NCI-H1436 (cell line): Measurements from ENCODE around the gene OGDHL.
"Not testable (repeated sequence)": the region's sequence is repeated elsewhere in the genome, so short reads cannot be mapped to it uniquely, and the experiment has no call there.

Source experiments
- DNase-seq: peaks from one replicate; lab custom pipeline; 2025; lab: John Stamatoyannopoulos, UW

OGDHL gene

DNA sequence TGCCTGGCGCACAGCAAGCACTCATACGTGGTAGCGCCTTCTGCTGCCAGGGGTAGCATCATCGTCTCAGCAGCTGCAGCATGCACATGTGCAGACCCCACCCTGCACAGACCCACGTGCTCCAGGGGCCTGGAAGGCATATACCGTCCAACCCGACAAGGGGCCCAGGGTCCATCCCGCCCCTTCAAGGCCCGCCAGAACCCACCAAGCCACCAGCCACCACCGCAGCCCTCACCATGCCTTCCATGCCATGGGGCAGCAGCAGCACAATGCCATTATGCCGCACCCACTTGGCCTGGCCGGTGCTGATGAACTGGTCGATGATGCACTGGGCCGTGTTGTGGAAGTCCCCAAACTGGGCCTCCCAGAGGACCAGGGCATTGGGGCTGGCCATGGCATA, 22.7 kb downstream of the OGDHL start:
- DNase-seq = no peak

- no peak for DNase-seq
These were observed 23.3 kb downstream of the OGDHL start for GRCh38 chr10:49738616-49739360.

DNA sequence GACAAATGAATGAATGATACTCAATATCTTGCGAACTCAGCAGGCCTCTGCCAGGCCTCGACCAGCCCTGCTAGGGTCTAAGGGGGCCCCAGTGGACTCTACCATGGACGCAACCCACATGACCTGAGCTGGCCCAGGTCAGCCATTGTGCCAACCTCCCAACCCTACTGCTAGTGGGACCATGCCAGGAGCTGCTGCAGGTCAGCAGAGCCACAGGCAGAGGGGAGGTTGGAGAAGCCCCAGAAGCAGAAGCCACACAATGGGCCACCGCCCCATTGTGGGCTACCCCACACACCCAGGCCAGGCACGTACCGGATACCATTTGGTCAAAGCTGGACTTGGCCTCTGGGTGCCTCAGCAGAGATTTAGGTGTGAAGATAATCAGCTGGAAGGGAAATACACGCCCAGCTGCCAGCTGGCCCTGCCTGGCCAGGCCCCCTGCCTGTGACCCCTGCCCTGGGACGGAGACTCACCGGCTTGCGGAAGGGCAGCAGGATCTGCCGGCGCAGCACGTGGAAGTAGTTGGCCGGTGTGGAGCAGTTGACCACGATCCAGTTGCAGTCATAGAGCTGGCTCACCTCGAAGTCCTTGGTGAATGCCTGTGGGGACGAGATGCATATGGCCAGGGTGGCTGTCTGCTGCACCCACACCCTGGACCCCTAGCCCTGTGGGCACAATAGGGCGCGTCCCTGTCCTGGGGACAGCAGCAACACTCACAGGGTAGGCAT, 24.5 kb downstream of the OGDHL start:
- DNase-seq = no peak

GRCh38 chr10:49736564-49737113, 25.5 kb downstream of the OGDHL start:
- DNase-seq = no peak

DNA sequence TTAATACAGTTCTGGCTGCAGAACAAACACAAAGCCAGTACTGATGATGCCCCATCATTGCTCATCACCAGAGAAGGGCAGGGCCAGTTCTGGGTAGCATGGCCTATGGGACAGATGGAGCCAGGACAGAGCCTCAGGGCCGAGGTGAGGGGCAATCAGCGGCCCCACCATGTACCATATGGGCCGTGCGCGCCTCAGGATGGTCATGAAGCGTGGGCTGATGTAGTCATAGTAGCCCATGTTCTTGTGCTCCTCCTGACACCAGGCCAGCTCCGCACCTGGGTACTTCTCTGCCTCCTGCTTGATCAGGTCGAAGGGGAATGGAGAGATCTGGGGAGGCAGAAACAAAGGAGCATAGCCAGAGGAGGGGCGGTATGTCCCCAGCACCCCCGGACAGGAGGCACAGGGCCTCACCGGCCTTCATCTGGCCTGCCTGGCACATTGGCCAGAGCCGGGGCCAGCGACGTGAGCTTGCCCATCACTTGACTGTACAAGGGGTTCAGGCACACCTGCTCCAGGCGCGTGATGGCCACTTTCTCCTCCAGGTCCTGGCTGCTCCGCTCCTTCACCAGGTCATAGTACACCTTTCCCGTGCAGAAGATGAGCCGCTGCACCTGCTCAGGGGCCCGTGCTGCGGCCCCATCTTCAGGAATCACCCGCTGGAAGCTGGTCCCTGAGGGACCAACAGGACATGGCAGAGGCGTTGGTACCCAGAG, 26.1 kb downstream of the OGDHL start:
- no peak for DNase-seq

DNA sequence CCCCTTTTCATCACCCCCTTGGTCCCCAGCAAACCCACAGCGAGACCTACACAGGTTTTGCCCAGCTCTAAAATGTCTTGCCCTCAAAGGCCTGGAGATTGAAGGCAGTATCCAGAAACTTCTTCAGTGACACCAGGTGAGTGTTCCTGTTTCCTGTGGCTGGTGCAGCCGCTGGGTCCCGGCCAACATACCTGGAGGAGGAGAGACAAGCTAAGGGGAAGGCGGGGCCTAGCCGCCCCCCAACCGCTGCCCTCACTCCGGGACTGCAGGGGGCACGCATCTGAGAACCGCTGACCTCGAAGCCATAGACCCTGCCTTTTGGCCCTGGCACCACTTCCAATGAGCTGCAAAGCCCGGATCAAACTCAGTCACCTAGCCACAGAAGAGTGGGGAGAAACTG, 27.0 kb downstream of the OGDHL start:
- DNase-seq = no peak

- no peak for DNase-seq
These were observed 27.4 kb downstream of the OGDHL start for GRCh38 chr10:49734676-49735075.

GRCh38 chr10:49733866-49734265, 28.3 kb downstream of the OGDHL start:
- DNase-seq = no peak

GRCh38 chr10:49726593-49726992, 35.5 kb downstream of the OGDHL start:
- DNase-seq = no peak

DNA sequence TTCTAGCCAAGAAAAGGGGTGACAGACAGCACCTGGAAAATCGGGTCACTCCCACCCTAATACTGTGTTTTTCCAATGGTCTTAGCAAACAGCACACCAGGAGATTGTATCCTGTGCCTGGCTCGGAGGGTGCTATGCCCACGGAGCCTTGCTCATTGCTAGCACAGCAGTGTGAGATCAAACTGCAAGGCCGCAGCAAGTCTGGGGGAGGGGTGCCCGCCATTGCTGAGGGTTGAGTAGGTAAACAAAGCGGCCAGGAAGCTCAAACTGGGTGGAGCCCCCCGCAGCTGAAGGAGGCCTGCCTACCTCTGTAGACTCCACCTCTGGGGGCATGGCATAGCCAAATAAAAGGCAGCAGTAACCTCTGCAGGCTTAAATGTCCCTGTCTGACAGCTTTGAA, 47.0 kb downstream of the OGDHL start:
- DNase-seq = not testable (repeated sequence)

- DNase-seq = no peak
These were observed 48.9 kb downstream of the OGDHL start for GRCh38 chr10:49713266-49713665.

DNA sequence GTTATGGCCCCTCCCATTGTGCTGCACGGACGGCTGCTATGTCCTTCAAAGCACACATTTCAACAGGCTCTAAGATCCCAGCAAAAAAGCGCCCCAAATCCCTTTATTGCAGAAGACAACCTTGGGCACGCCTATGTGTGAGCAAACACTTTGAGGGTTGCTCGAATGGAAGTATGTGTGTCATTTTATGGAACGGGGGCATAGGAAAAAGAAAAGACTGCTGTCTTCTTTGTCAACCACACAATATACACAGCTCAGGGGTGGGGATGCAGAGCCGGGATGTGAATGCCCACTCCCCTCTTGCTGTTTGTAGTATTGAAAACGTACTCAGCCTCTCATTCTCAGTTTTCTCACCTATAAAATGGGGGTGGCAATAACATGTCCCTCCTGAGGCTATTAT, 50.6 kb downstream of the OGDHL start:
- no peak for DNase-seq

DNA sequence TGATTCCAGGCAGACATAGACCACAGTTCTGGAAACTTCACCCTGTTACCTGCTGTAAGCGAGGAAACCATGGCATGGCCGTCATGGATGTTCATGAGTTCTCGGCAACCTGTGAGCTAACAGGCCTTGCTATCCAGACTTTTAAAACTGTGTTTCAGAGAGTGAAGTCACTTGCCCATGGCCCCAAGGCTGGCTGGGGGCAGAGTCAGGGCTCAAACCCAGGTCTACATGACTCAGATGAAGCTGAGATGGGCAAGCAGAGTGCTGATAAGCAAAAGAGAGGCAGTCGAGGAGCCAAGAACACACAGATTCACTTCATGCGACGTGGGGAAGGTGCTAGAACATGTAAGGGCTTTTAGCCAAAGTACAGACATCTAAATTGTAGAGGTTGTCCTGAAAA, 51.2 kb downstream of the OGDHL start:
- DNase-seq = no peak

DNA sequence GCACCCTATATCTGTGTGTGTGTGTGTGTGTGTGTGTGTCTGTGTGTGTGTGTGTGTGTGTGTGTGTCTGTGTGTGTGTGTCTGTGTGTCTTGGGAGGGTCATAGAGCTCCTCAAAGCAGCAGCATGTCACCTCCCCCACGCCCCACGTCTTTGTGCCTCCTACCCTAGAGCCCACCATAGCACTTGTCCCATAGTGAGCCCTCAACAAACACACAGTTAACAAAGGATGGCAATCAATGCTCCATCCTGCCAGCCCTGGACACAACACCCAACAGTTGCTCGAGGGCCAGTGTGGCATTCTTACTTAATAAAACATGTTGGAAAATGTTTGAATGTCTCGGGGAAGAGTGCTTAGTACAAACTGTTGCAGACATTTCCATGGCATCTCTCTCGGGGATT, 52.2 kb downstream of the OGDHL start:
- DNase-seq = no peak

DNA sequence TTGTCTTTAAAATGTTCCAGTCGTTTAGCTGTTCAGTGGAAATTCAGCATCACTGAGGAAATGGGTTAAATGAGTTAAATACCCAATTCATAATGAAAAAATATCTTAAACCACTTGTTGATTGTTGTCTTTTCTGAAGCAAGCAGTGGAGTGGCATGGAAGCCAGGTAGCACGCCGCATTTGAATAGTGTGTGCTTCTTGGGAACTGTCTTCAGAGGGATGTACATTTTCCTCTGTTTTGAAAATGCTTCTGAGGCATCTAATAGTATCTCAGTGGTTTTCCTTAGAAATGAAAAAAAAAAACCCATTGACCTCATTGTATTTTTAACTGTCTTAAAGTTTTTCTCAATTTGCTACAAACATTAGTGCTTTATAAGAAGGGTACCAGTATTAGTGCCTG, 54.5 kb downstream of the OGDHL start:
- DNase-seq = no peak

DNA sequence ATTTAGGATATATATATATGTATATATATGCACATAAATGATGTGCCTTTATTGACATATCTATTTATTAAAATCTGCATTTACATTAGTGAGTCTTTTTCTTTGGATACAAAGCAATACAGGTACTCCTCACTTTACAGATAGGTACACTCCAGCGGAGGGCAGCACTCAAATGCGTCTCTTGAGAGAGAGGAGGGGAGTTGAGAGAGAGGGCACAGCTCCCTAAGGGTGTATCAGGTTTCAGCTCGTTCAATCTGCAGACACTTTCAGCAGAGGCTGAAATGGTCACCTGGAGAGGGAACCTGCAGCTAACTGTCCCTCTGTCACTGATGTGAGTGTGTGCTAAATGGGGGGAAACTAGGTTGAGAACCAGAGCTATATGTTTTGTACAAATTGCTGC, 61.1 kb downstream of the OGDHL start:
- DNase-seq = peak; percentile 71

DNA sequence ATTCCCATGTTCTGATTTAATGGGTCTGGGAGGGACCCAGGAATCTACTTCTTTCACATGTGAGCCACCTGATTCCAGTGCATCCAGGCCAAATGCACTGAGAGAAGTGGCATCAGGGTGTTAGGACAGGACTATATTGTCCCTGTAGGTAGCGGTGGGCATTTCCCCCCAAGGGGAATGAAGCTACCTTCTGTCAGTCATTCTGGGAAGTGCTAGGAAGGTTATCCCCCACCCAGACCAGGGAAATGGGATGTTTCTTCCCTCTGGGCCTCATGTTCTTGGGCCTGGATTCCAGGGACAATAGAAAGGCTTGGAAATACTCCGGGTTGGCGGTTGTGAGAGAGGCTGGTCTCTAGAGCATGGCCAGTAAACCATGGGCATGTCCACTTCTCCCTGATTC, 61.9 kb downstream of the OGDHL start:
- no peak for DNase-seq

GRCh38 chr10:49698679-49699078, 63.4 kb downstream of the OGDHL start:
- no peak for DNase-seq

DNA sequence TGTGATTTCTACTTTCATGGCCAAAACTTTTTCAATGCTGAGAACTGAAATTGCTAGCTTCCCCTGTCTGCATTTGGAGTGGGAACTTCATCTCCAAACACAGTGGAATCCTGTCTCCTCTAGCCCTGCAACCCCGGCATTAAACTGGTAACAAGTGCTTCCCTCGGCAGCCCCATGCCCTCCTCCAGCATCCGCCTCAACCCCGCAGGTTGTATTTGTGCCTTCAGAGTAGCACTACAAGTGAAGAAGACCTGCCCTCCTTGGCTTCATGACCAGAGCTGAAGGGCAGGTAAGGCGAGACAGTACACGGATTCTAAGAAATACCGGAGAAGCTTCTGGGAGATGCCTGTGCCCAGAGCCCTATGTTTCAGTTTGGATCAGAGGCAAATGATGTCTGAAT, 65.8 kb downstream of the OGDHL start:
- DNase-seq = no peak

GRCh38 chr10:49694466-49694865, 67.7 kb downstream of the OGDHL start:
- no peak for DNase-seq

DNA sequence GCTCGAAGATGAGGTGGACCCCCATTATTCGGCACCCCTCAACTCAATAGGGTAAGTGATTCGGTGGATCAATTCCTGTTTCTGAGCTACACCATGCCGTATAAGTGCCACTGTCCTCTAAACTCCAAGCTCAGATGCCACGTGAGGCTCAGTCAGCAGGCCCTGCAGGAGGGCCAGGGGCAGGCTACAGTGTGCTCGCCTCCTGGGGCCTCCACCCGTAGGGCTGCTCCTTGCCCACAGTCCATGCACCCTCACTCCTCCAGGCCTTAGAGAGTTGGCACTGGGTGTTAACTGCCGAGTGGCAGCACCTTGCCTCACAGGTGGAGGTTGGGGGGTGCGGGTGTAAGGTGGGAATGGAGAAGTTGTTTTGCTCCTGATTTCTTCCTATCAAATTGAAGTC, 70.5 kb downstream of the OGDHL start:
- no peak for DNase-seq

DNA sequence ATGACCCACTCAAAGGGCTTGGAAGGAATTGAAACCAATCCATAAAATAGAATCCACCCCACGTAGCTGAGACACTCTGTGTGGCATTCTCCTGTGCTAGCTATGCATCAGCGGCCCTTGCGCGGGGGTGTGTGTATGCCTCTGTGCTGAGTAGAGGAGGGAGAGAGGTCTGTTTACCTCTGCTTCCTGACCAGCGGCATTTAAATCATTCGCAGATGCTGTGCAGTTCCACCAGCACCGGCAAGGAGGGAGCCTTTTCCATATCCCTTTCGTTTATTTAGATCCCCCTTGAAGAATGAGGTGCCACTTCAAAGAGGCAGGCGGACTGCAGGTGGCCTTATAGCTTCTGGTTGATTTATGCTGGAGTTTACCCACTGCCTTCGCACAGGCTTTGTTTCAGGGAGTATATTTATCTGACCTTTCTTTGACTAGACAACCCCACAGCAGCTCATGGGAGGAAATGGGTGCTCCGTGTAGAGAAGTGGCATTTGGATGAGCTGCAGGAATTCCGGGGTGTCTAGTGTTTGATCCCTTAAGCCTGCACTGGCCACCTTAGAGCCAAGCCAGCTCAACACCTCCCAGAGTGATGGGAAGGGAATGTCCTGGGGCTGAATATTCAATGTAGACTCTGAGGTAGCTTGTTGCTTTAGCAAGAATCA, 71.3 kb downstream of the OGDHL start:
- no peak for DNase-seq
